BE2C (cell line): ENCODE results near the gene HPS1.

Experiments used
- DNase-seq: peaks from one replicate; pipeline ENCODE4 v3.0.0-alpha.2; 2020
- H3K27me3 ChIP-seq: fragments of 250-450 bp; sonication (Bioruptor Pico); 2 replicates; pipeline ENCODE4 v1.5.1; 2020; ENCODE audit warnings: mild to moderate bottlenecking
- H3K36me3 ChIP-seq: fragments of 250-450 bp; sonication (Bioruptor Pico); 2 replicates; pipeline ENCODE4 v1.5.1; 2020; ENCODE audit warnings: mild to moderate bottlenecking
- H3K4me1 ChIP-seq: fragments of 250-450 bp; sonication (Bioruptor Pico); 2 replicates; pipeline ENCODE4 v1.5.1; 2020
- H3K4me3 ChIP-seq: 2 replicates; pipeline ENCODE4 v1.5.1; 2011; ENCODE audit warnings: low read depth, low read length
- H3K9me3 ChIP-seq: fragments of 250-450 bp; sonication (Bioruptor Pico); 2 replicates; pipeline ENCODE4 v1.5.1; 2020
- TF ChIP-seq, protein P1 (sequence below): IDR thresholded peaks from 2 replicates; pipeline ENCODE4 v1.5.1; 2012; ENCODE audit warnings: mild to moderate bottlenecking, low read depth, low read length

HPS1 gene

DNA sequence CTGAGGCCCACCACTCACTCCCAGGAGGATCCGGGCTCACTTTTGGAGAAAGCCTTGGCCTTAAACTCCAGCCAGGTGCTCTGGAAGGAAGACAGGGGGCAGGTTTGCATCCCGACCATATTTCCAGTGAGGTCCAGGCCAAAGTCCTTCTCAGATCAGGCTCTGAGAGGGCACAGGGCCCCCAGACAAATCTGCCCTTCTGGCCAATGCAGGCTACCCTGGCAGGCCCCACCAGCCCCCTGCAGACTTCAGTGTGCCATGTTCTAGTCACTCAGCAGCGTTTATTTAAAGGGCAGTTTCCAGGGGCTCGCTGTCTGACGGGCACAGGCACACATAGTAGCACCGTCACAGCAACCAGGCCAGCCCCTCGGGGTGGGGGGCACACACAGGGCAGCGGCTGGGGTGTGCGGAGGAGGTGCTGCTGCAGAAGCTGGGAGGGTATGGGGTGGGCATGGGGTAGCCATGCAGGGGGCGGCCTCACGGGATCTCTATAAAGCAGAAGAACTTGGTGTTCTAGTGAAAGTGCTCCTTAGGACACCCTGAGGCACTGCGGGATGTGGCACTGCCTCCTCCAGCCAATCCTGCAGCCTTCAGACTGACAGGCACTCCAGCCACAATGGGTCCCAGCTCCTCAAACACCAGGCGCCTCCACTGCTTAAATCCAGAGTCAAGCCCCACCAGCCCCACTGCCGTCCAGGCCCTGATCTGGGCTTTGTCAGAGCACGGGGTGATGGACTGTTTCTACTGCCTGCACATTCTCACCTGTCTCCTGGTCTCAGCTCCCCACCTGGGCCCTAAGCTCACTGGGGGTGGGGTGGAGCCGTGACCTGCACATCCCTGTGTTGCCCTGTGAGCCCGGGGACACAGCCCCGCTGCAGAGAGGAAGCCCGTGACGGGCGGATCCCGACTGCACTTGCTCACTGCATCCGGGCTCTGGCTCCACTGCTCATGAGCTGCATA is 22.2 kb downstream of the HPS1 start:
- Histone ChIP-seq H3K9me3 (no peaks in the 10 kb centered on the region), H3K27me3 (no peaks in the 10 kb centered on the region), H3K4me3 (no peak overlapping the region), H3K4me1 (peaks cover 6% of the 10 kb centered on the region), H3K36me3 (no peaks in the 10 kb centered on the region)
- TF ChIP-seq, protein P1, sequence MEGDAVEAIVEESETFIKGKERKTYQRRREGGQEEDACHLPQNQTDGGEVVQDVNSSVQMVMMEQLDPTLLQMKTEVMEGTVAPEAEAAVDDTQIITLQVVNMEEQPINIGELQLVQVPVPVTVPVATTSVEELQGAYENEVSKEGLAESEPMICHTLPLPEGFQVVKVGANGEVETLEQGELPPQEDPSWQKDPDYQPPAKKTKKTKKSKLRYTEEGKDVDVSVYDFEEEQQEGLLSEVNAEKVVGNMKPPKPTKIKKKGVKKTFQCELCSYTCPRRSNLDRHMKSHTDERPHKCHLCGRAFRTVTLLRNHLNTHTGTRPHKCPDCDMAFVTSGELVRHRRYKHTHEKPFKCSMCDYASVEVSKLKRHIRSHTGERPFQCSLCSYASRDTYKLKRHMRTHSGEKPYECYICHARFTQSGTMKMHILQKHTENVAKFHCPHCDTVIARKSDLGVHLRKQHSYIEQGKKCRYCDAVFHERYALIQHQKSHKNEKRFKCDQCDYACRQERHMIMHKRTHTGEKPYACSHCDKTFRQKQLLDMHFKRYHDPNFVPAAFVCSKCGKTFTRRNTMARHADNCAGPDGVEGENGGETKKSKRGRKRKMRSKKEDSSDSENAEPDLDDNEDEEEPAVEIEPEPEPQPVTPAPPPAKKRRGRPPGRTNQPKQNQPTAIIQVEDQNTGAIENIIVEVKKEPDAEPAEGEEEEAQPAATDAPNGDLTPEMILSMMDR = no peak
- DNase-seq = no peak

DNA sequence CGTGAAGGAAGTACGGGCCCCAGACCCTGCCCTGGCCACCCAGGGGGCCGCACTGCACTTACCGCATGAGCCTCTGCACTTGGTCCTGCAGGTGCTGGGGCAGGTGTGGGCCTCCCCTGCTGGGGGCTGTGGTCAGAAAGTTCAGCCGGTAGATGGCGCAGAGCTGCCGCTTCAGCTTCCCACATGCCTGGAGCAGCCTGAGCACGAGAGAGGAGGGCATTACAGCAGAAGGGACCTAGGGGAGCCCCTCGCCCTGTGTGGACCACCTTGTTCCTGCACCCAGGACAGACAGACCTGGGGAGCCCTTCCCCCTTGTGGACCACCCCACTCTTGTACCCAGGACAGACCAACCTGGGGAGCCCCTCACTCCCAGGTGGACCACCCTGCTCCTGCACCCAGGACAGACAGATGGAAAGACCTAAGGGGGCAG is 23.0 kb downstream of the HPS1 start:
- DNase-seq = no peak
- TF ChIP-seq, protein P1 = no peak
- peaks cover 6% of the 10 kb centered on the region for H3K4me1 ChIP-seq
- no peak overlapping the region for H3K4me3 ChIP-seq
- no peaks in the 10 kb centered on the region for H3K27me3 ChIP-seq
- H3K9me3 ChIP-seq = no peaks in the 10 kb centered on the region
- H3K36me3 ChIP-seq = no peaks in the 10 kb centered on the region

DNA sequence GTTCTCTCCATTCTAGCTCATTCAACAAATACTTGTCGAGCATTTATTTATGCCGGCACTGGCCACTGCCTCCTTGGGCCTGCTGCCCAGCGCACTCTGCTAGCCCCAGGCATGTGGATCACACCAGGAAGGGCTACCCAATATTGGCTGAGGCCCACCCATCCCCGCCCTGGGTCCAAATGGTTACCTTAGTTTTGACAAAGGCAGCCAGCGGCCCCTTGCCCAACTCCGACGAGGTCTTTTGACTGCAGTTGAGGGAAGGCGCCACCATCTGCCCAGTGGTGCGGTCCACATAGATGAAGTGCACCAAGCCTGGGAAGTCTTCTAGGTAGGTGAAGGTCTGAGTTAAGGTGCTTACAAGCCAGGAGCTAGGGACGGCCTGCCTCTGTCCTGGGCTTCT is 24.6 kb downstream of the HPS1 start:
- Histone ChIP-seq H3K36me3 (no peaks in the 10 kb centered on the region), H3K4me1 (peaks cover 6% of the 10 kb centered on the region), H3K27me3 (no peaks in the 10 kb centered on the region), H3K9me3 (no peaks in the 10 kb centered on the region), H3K4me3 (no peak overlapping the region)
- TF ChIP-seq, protein P1 = no peak
- no peak for DNase-seq

DNA sequence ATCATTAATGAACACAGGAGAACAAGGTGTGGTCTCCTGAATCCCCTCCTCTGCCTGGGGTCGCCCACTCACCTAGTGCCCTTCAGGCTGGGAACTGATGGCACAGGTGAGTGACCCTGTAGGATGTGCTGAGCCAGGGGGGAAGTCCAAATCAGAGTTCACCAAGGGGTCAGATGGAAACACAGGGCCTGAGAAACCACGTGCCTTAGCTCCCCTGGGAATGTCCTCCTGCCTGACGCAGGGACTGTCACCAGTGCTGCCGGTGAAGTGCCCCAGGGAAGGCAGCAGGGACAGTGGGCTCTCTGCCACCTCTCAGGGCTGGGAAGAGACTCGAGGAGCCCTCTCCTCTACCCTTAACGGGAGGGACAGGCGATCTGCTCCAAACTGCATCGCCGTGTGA is 25.9 kb downstream of the HPS1 start:
- no peaks in the 10 kb centered on the region for H3K27me3 ChIP-seq
- H3K4me1 ChIP-seq = peaks cover 6% of the 10 kb centered on the region
- TF ChIP-seq, protein P1 = no peak
- peak overlapping the region; percentile 8 for H3K4me3 ChIP-seq
- H3K9me3 ChIP-seq = no peaks in the 10 kb centered on the region
- peak; percentile 66 for DNase-seq
- no peaks in the 10 kb centered on the region for H3K36me3 ChIP-seq

DNA sequence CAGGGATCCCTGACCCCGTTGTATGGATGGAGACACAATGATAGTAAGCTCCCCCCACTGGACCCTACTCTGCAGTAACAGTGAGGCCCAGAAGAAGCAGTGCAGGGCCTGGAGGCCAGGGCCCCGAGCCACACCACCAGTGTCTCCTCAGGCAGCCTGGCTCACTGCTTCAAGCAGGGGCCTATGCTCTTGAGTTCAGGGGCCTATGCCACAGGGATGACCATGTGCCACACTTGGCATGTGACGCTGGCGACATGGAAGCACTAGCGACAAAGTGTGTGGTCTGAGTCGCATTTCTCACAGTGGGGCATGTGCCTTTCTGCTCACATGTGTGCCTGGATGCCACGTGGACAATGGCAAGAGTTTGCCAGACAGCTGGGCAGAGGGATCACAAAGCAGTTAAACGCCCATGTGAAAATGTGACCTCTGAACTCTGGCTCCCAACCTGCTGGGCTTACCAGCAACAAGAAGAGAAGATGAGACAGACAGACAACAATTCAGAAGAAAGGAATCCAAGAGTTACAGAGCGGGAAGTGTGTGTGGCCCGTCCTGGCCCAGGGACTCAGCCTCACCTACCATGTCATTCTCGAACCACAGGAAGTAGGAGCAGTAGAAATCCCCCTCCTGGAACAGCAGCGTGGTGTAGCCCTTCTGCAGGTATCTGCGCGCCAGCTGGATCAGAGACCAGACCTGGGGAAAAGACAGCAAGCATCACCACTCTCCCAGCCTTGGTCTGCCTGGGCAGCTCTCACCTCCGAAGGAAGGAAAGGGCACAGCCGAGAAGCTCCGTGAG is 27.1 kb downstream of the HPS1 start:
- TF ChIP-seq, protein P1 = no peak

More for the DNA sequence above, 27.1 kb downstream of the HPS1 start:
- DNase-seq = no peak
- Histone ChIP-seq H3K36me3 (no peaks in the 10 kb centered on the region), H3K4me1 (peaks cover 12% of the 10 kb centered on the region), H3K4me3 (no peak overlapping the region), H3K27me3 (no peaks in the 10 kb centered on the region), H3K9me3 (no peaks in the 10 kb centered on the region)
